Suppressor macrophage treated with lipopolysaccharide for 1 hour (primary cell): Measurements from ENCODE around the gene GRM2.
A peak's percentile ranks its signal among the peaks of the same experiment; 100 is the strongest.

ENCODE experiments used
- DNase-seq, 3 donors: peaks; one replicate each; pipeline ENCODE4 v3.0.0-alpha.2; 2020 to 2022

Gene GRM2

GRCh38 chr3:51680663-51681230 lies 26.1 kb upstream of the GRM2 start:
- peak in 2 of 3 donors; percentile 32 to 35 for DNase-seq

GRCh38 chr3:51681453-51681852 lies 25.4 kb upstream of the GRM2 start:
- peak; percentile 80 to 84 (median 83) for DNase-seq

GRCh38 chr3:51682079-51682478 lies 24.8 kb upstream of the GRM2 start:
- DNase-seq: peak; percentile 87 to 92 (median 91)

GRCh38 chr3:51682526-51682925 lies 24.3 kb upstream of the GRM2 start:
- no peak for DNase-seq

- DNase-seq: no peak
These were observed 23.3 kb upstream of the GRM2 start for GRCh38 chr3:51683566-51683965.

- DNase-seq: no peak
These were observed 21.7 kb upstream of the GRM2 start for GRCh38 chr3:51684971-51685751.

- DNase-seq: no peak
These were observed 20.8 kb upstream of the GRM2 start for GRCh38 chr3:51686056-51686455.

- peak; percentile 68 to 87 (median 74) for DNase-seq
These were observed 20.2 kb upstream of the GRM2 start for GRCh38 chr3:51686512-51687215.

- DNase-seq: no peak
These were observed 19.2 kb upstream of the GRM2 start for GRCh38 chr3:51687431-51688205.

- DNase-seq: no peak
These were observed 18.7 kb upstream of the GRM2 start for GRCh38 chr3:51688206-51688600.

GRCh38 chr3:51691021-51691420 lies 15.8 kb upstream of the GRM2 start:
- DNase-seq: no peak

GRCh38 chr3:51691949-51692348 lies 14.9 kb upstream of the GRM2 start:
- DNase-seq: no peak

GRCh38 chr3:51692980-51693395 lies 13.9 kb upstream of the GRM2 start:
- DNase-seq: no peak

- DNase-seq: no peak
These were observed 9.9 kb upstream of the GRM2 start for GRCh38 chr3:51696954-51697353.

- DNase-seq: no peak
These were observed 8.7 kb upstream of the GRM2 start for GRCh38 chr3:51698209-51698608.

GRCh38 chr3:51700403-51700802 lies 6.5 kb upstream of the GRM2 start:
- DNase-seq: no peak

- DNase-seq: no peak
These were observed 4.7 kb upstream of the GRM2 start for GRCh38 chr3:51702156-51702555.

- DNase-seq: no peak
These were observed 3.7 kb upstream of the GRM2 start for GRCh38 chr3:51703068-51703760.

GRCh38 chr3:51703761-51704510 lies 2.9 kb upstream of the GRM2 start:
- peak in 1 of 3 donors; percentile 17 for DNase-seq

GRCh38 chr3:51704511-51704950 lies 2.3 kb upstream of the GRM2 start:
- DNase-seq: no peak

GRCh38 chr3:51705276-51706020 lies 1.4 kb upstream of the GRM2 start:
- DNase-seq: no peak
